ENCODE results near the gene SENP5. TPM values are rescaled to one million over a fixed set of nuclear protein-coding genes. Genes with fewer than 3 reads are reported as not detected.

Gene SENP5
- total RNA-seq, 3 donors from 2014 or later (not counting 1 experiment from before 2014, with no cell fraction given) = 77.0 to 98.7 (median 78.0) TPM

DNA sequence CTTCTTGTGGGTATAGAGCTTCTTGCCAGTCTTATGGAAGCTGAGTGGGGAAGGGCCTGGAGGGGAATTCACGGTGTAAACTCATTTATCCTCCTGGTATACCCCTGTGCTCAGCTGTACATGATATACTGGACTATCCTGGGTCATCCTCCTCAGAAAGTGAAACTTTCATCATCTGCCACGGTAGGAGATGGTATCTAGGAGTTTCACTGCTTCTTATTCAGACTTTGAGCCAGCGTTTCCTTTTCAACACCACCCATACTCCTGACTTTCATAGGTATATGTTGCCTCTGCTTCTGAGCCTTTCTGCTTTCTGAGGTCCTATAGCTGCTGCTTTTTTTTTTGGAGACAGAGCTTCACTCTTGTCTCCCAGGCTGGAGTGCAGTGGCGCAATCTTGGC lies 15.6 kb downstream of the SENP5 start:
- no peak for DNase-seq
- Mint-ChIP-seq H3K9me3 (no peaks in the 10 kb centered on the region), H3K4me3 (no peak overlapping the region), H3K27ac (no peak overlapping the region), H3K4me1 (peaks cover 28 to 29% of the 10 kb centered on the region in 2 donors), H3K27me3 (ENCODE audit: low read depth in 2 of 2) (no peaks in the 10 kb centered on the region), H3K36me3 (no peaks in the 10 kb centered on the region)
- Histone ChIP-seq H3K9me3 (ENCODE audit: control insufficient read depth, insufficient read depth, low read length) (no peaks in the 10 kb centered on the region), H3K27ac (ENCODE audit: low read length) (no peak overlapping the region), H3K36me3 (ENCODE audit: control insufficient read depth, insufficient read depth, low read length) (peaks cover 26% of the 10 kb centered on the region), H3K4me1 (ENCODE audit: control insufficient read depth, insufficient read depth, low read length) (no peaks in the 10 kb centered on the region), H3K4me3 (ENCODE audit: low read length) (no peak overlapping the region), H3K27me3 (ENCODE audit: control insufficient read depth, insufficient read depth, low read length) (no peaks in the 10 kb centered on the region)
- intact Hi-C loops (cut with micrococcal nuclease) = no loop called here
- no peak for ATAC-seq
- TF ChIP-seq, protein P1, sequence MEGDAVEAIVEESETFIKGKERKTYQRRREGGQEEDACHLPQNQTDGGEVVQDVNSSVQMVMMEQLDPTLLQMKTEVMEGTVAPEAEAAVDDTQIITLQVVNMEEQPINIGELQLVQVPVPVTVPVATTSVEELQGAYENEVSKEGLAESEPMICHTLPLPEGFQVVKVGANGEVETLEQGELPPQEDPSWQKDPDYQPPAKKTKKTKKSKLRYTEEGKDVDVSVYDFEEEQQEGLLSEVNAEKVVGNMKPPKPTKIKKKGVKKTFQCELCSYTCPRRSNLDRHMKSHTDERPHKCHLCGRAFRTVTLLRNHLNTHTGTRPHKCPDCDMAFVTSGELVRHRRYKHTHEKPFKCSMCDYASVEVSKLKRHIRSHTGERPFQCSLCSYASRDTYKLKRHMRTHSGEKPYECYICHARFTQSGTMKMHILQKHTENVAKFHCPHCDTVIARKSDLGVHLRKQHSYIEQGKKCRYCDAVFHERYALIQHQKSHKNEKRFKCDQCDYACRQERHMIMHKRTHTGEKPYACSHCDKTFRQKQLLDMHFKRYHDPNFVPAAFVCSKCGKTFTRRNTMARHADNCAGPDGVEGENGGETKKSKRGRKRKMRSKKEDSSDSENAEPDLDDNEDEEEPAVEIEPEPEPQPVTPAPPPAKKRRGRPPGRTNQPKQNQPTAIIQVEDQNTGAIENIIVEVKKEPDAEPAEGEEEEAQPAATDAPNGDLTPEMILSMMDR (IDR thresholded peaks at IDR 0.05) = no peak
- 68% methylated on average over 4 of the region's 4 CpGs for WGBS (ENCODE audit: insufficient coverage)

DNA sequence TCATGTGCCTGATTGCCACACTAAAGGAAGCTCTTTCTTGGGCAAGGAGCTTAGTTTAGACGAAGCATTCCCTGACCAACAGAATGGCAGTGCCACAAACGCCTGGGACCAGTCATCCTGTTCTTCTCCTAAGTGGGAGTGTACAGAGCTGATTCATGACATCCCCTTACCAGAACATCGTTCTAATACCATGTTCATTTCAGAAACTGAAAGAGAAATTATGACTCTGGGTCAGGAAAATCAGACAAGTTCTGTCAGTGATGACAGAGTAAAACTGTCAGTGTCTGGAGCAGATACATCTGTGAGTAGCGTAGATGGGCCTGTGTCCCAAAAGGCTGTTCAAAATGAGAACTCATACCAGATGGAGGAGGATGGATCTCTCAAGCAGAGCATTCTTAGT lies 18.4 kb downstream of the SENP5 start:
- Mint-ChIP-seq H3K27me3 (ENCODE audit: low read depth in 2 of 2) (no peaks in the 10 kb centered on the region), H3K9me3 (no peaks in the 10 kb centered on the region), H3K27ac (no peak overlapping the region), H3K4me1 (peaks cover 22 to 34% of the 10 kb centered on the region in 2 donors), H3K4me3 (no peak overlapping the region), H3K36me3 (no peaks in the 10 kb centered on the region)
- H3K4me1 ChIP-seq (ENCODE audit: control insufficient read depth, insufficient read depth, low read length) = no peaks in the 10 kb centered on the region
- TF ChIP-seq, protein P1 (IDR thresholded peaks at IDR 0.05) = no peak
- intact Hi-C loops (cut with micrococcal nuclease) = no loop called here
- no peak for ATAC-seq
- no peaks in the 10 kb centered on the region for H3K27me3 ChIP-seq (ENCODE audit: control insufficient read depth, insufficient read depth, low read length)
- DNase-seq = no peak
- H3K9me3 ChIP-seq (ENCODE audit: control insufficient read depth, insufficient read depth, low read length) = no peaks in the 10 kb centered on the region
- WGBS (ENCODE audit: insufficient coverage) = 73% methylated on average over 3 of the region's 4 CpGs
- H3K4me3 ChIP-seq (ENCODE audit: low read length) = no peak overlapping the region
- peaks cover 20% of the 10 kb centered on the region for H3K36me3 ChIP-seq (ENCODE audit: control insufficient read depth, insufficient read depth, low read length)
- H3K27ac ChIP-seq (ENCODE audit: low read length) = no peak overlapping the region

DNA sequence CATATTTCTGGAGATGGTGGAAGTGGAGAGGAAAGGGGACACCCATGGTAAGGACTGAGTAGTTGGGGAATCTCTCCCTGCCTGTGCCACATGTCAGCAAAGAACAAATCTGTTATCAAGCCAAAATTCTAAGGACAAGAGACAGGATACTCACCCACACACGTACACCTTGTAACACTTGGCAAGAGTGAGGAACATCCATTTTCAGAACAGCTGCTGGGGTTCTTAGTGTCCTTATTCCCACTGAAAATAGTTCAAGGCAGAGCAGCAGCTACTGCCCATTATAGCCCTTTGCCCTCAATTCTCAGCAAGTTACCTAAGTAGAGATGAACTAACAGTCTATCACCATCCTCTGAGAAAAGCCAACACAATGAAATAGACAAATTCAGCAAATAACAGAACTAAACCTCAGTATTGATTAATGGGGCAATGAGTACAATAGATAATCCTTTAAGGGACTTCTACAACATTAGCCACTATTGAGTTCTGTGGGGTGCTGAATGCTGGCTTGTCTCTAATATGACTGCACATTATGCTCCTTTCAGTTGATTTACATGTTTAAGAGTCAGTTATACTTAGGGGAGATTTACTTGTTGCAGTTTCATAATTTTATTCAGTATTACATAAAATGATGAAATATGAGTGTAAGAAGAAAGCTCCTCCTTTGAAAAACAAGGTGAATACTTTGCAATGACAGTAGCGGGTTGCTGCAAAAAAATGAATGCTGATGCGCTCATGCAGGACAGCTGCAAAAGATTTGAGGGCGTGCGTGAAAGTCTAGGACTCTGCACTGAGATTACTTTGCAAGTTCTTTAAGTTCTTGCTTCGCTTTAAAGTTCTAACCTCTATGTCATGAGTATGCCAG lies 22.4 kb downstream of the SENP5 start:
- no peaks in the 10 kb centered on the region for H3K9me3 Mint-ChIP-seq
- H3K36me3 Mint-ChIP-seq = no peaks in the 10 kb centered on the region
- peaks cover 18% of the 10 kb centered on the region for H3K36me3 ChIP-seq (ENCODE audit: control insufficient read depth, insufficient read depth, low read length)
- no peaks in the 10 kb centered on the region for H3K9me3 ChIP-seq (ENCODE audit: control insufficient read depth, insufficient read depth, low read length)
- no peak overlapping the region for H3K27ac ChIP-seq (ENCODE audit: low read length)
- peak overlapping the region; percentile 16 to 37 for H3K27ac Mint-ChIP-seq
- no peaks in the 10 kb centered on the region for H3K27me3 Mint-ChIP-seq (ENCODE audit: low read depth in 2 of 2)
- TF ChIP-seq, protein P1 (IDR thresholded peaks at IDR 0.05) = no peak
- no peaks in the 10 kb centered on the region for H3K27me3 ChIP-seq (ENCODE audit: control insufficient read depth, insufficient read depth, low read length)
- DNase-seq (no peak), ATAC-seq (no peak)
- no peak overlapping the region for H3K4me3 Mint-ChIP-seq
- WGBS (ENCODE audit: insufficient coverage) = 96% methylated on average over 6 of the region's 6 CpGs
- peaks cover 12 to 20% of the 10 kb centered on the region in 2 donors for H3K4me1 Mint-ChIP-seq
- no peak overlapping the region for H3K4me3 ChIP-seq (ENCODE audit: low read length)
- intact Hi-C loops (cut with micrococcal nuclease) = no loop called here
- no peaks in the 10 kb centered on the region for H3K4me1 ChIP-seq (ENCODE audit: control insufficient read depth, insufficient read depth, low read length)

All from natural killer cell (primary cell).